HEK293 (cell line): ENCODE results near the gene KRT20.

Experiments used
- GLI2 ChIP-seq: fragments of 450-650 bp; formaldehyde crosslinking; IDR thresholded peaks from 2 replicates; pipeline ENCODE4; 2017; ENCODE audit warnings: missing biosample characterization, missing genetic modification characterization, low read depth, borderline replicate concordance
- GLI4 ChIP-seq: fragments of 450-650 bp; formaldehyde crosslinking; IDR thresholded peaks from 2 replicates; pipeline ENCODE4 v1.5.1; 2016; ENCODE audit warnings: missing biosample characterization, missing genetic modification characterization
- PRDM1 ChIP-seq: fragments of 450-650 bp; formaldehyde crosslinking; IDR thresholded peaks from 2 replicates; pipeline ENCODE4; 2016; ENCODE audit warnings: missing biosample characterization, missing genetic modification characterization
- YY1 ChIP-seq: fragments of 450-650 bp; formaldehyde crosslinking; IDR thresholded peaks from 2 replicates; pipeline ENCODE4 v1.5.1; 2018; ENCODE audit warnings: missing biosample characterization, missing genetic modification characterization
- ZNF133 ChIP-seq: fragments of 450-650 bp; formaldehyde crosslinking; IDR thresholded peaks from 2 replicates; pipeline ENCODE4 v1.5.1; 2016; ENCODE audit warnings: missing biosample characterization, missing genetic modification characterization
- ZNF423 ChIP-seq: fragments of 450-650 bp; formaldehyde crosslinking; IDR thresholded peaks from 2 replicates; pipeline ENCODE4 v1.5.1; 2016; ENCODE audit warnings: missing biosample characterization, missing genetic modification characterization
- TF ChIP-seq, protein P1 (sequence below): fragments of 450-650 bp; formaldehyde crosslinking; IDR thresholded peaks from 2 replicates; pipeline ENCODE4 v1.5.1; 2016; ENCODE audit warnings: missing biosample characterization, missing genetic modification characterization

DNA sequence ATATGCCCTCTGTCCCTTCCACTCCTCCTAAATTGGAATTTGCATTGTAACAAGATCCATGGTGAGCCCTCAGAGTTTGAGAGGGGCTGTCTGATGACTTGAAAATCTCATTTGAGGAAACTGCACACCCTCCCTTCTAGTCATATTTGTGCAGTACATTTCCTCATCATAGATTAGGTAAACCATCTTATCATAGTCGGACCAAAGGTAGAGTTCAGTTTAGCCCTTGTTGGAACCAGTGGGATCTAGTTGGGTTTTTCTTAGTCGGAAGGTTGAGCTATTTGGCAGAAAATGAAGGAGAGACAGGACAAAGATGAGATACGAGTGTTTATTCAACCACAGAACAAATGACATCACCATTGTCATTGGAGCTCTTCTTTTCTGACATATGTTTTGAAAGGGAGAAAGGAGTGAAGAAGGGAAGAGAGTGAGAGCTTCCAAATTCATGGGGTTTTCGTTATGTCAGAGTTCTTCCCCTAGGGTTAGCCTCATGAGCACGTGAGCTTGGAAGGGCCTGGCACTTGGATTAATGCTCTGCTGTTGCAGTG, 15.8 kb upstream of the KRT20 start:
- TF ChIP-seq, protein P1, sequence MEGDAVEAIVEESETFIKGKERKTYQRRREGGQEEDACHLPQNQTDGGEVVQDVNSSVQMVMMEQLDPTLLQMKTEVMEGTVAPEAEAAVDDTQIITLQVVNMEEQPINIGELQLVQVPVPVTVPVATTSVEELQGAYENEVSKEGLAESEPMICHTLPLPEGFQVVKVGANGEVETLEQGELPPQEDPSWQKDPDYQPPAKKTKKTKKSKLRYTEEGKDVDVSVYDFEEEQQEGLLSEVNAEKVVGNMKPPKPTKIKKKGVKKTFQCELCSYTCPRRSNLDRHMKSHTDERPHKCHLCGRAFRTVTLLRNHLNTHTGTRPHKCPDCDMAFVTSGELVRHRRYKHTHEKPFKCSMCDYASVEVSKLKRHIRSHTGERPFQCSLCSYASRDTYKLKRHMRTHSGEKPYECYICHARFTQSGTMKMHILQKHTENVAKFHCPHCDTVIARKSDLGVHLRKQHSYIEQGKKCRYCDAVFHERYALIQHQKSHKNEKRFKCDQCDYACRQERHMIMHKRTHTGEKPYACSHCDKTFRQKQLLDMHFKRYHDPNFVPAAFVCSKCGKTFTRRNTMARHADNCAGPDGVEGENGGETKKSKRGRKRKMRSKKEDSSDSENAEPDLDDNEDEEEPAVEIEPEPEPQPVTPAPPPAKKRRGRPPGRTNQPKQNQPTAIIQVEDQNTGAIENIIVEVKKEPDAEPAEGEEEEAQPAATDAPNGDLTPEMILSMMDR (tag by site-specific recombination), result no peak
- TF ChIP-seq GLI2, result no peak
- 0 out of 2 replicates have a peak, but pooled peaks have one; percentile 28 for TF ChIP-seq PRDM1
- TF ChIP-seq GLI4, result no peak
- no peak for TF ChIP-seq YY1
- TF ChIP-seq ZNF133, result no peak
- no peak for TF ChIP-seq ZNF423 (tag by site-specific recombination)
